ENCODE measurements around the gene ICA1L.

DNA sequence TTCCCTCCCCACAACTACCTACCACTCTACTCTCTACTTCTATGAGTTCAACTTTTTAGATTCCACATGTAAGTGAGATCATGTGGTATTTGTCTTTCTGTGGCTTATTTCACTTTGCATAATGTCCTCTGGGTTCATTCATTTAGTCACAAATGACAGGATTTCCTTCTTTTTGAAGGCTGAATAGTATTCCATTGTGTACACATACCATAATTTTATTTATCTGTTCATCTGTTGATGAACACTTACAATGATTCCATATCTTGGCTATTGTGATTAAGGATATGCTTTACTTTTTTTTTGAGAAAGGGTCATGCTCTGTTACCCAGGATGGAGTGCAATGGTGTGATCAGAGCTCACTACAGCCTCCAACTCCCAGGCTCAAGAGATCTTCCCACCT, 73.6 kb downstream of the ICA1L start:
- TF ChIP-seq, protein P1, sequence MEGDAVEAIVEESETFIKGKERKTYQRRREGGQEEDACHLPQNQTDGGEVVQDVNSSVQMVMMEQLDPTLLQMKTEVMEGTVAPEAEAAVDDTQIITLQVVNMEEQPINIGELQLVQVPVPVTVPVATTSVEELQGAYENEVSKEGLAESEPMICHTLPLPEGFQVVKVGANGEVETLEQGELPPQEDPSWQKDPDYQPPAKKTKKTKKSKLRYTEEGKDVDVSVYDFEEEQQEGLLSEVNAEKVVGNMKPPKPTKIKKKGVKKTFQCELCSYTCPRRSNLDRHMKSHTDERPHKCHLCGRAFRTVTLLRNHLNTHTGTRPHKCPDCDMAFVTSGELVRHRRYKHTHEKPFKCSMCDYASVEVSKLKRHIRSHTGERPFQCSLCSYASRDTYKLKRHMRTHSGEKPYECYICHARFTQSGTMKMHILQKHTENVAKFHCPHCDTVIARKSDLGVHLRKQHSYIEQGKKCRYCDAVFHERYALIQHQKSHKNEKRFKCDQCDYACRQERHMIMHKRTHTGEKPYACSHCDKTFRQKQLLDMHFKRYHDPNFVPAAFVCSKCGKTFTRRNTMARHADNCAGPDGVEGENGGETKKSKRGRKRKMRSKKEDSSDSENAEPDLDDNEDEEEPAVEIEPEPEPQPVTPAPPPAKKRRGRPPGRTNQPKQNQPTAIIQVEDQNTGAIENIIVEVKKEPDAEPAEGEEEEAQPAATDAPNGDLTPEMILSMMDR (IDR thresholded peaks at IDR 0.05), result no peak
- TF ChIP-seq POLR2A (IDR thresholded peaks at IDR 0.05), result no peak

Data from adrenal gland (tissue), 5 donors.